Mammary epithelial cell (primary cell): ENCODE results near the gene LCOR.

Experiments
- CTCF ChIP-seq, 2 donors: IDR thresholded peaks in 1 of 2; conservative IDR thresholded peaks in 1 of 2; 2 replicates each; pipeline ENCODE4 v1.5.1; 2011 to 2012; ENCODE audit warnings: inconsistent platforms in 2 of 2, low read length in 2 of 2, mild to moderate bottlenecking in 2 of 2, control low read depth in 1 of 2, low read depth in 1 of 2; ENCODE audit not compliant: insufficient read depth in 1 of 2; ENCODE audit errors: extremely low read depth in 1 of 2
- EZH2 ChIP-seq: IDR thresholded peaks from 2 replicates; pipeline ENCODE4 v1.6.1; 2012; ENCODE audit warnings: low read length, inconsistent platforms, borderline replicate concordance

GRCh38 chr10:96838529-96838928, 6.4 kb downstream of the LCOR start:
- TF ChIP-seq CTCF (conservative IDR thresholded peaks at IDR 0.05 in 1 of 2, IDR thresholded peaks at IDR 0.05 in 1 of 2; ENCODE audit: extremely low read depth in 1 of 2, insufficient read depth in 1 of 2, low read depth in 1 of 2, low read length in 2 of 2) (no peak), EZH2 (no peak)
